B cell (primary cell): ENCODE data around the gene CNIH4. TPM values are rescaled to one million over a fixed set of nuclear protein-coding genes. Genes with fewer than 3 reads are reported as not detected.
"Not testable (repeated sequence)": the region's sequence is repeated elsewhere in the genome, so short reads cannot be mapped to it uniquely, and the experiment has no call there.

Experiments used
- ATAC-seq: fragments of 200-7000 bp; cut with Tn5 transposase; one replicate; pipeline ENCODE4 v1.10.0; 2021; ENCODE audit warnings: low read depth, mild to moderate bottlenecking, moderate number of reproducible peaks, moderate library complexity
- CTCF ChIA-PET: fragments of 350-600 bp; sonication (Branson Sonifier 250); formaldehyde crosslinking; loops from one replicate; lab custom pipeline; 2021; ENCODE audit warnings: antibody characterized with exemption, inconsistent platforms; lab: Charles Lee
- POLR2A ChIA-PET: fragments of 350-600 bp; sonication (Branson Sonifier 250); formaldehyde crosslinking; loops from one replicate; lab custom pipeline; 2021; ENCODE audit warnings: antibody characterized with exemption; lab: Charles Lee
- DNase-seq: peaks from one replicate; pipeline ENCODE4 v3.0.0; 2013
- H2AFZ ChIP-seq: 2 replicates; pipeline ENCODE4 v1.6.1; 2012; ENCODE audit warnings: mild to moderate bottlenecking, low read depth, low read length; ENCODE audit not compliant: insufficient read depth, poor library complexity, severe bottlenecking
- H3K27ac ChIP-seq, 2 donors: 1 replicate in 1 of 2; 2 replicates in 1 of 2; pipeline ENCODE4 v1.5.1; 2012 to 2013; ENCODE audit warnings: low read length in 2 of 2, mild to moderate bottlenecking in 2 of 2, moderate library complexity in 1 of 2
- H3K27me3 ChIP-seq, 4 experiments: fragments of 200-600 bp in 1 of 4; sonication (generic) in 1 of 4; replicated peaks in 1 of 4; 1 replicate in 2 of 4; 2 replicates in 2 of 4; pipeline versions ENCODE4 v1.6.1 to v1.7.0; 2013 to 2016; ENCODE audit warnings: low read length in 3 of 4, mild to moderate bottlenecking in 2 of 4, mixed read lengths in 1 of 4, moderate library complexity in 1 of 4; ENCODE audit not compliant: insufficient read depth in 4 of 4, control insufficient read depth in 3 of 4; ENCODE audit errors: control extremely low read depth in 1 of 4
- H3K36me3 ChIP-seq, 2 experiments: replicated peaks in 1 of 2; 1 replicate in 1 of 2; 2 replicates in 1 of 2; pipeline versions ENCODE4 v1.6.1 to v1.7.1; 2013; ENCODE audit warnings: low read length in 1 of 2; ENCODE audit not compliant: insufficient read depth in 2 of 2, control insufficient read depth in 1 of 2; ENCODE audit errors: control extremely low read depth in 1 of 2, extremely low read depth in 1 of 2
- H3K4me1 ChIP-seq, 2 donors: fragments of 200-600 bp in 1 of 2; sonication (generic) in 1 of 2; 1 replicate in 1 of 2; 2 replicates in 1 of 2; pipeline versions ENCODE4 v1.5.1 to v1.6.1; 2013 to 2017; ENCODE audit warnings: low read length in 2 of 2; ENCODE audit not compliant: control insufficient read depth in 2 of 2, insufficient read depth in 2 of 2
- H3K4me2 ChIP-seq: replicated peaks from 2 replicates; pipeline ENCODE3; 2012; ENCODE audit warnings: mild to moderate bottlenecking, low read depth, low read length; ENCODE audit not compliant: poor library complexity, severe bottlenecking
- H3K4me3 ChIP-seq, 5 experiments: fragments of 200-600 bp in 1 of 5; sonication (generic) in 1 of 5; 1 replicate in 3 of 5; 2 replicates in 2 of 5; pipeline versions ENCODE4 v1.5.1 to v1.7.0; 2011 to 2016; ENCODE audit warnings: low read length in 4 of 5, mild to moderate bottlenecking in 4 of 5, low read depth in 2 of 5, control low read depth in 1 of 5, moderate library complexity in 1 of 5; ENCODE audit not compliant: insufficient read depth in 1 of 5; ENCODE audit errors: control extremely low read depth in 1 of 5, extremely low read depth in 1 of 5
- H3K79me2 ChIP-seq: fragments of 200-600 bp; sonication (generic); one replicate; pipeline ENCODE4 v1.6.0; 2016; ENCODE audit warnings: low read length; ENCODE audit not compliant: control insufficient read depth, insufficient read depth
- H3K9ac ChIP-seq: fragments of 200-600 bp; sonication (generic); 2 replicates; pipeline ENCODE4 v1.6.1; 2017; ENCODE audit warnings: mild to moderate bottlenecking, low read length, moderate library complexity
- H3K9me3 ChIP-seq, 3 donors: one replicate each; pipeline versions ENCODE4 v1.6.1 to v1.7.1; 2013; ENCODE audit warnings: low read length in 2 of 3; ENCODE audit not compliant: control insufficient read depth in 2 of 3, insufficient read depth in 1 of 3; ENCODE audit errors: control extremely low read depth in 1 of 3
- H4K20me1 ChIP-seq: 2 replicates; pipeline ENCODE4 v1.6.0; 2012; ENCODE audit warnings: mild to moderate bottlenecking, low read length; ENCODE audit not compliant: insufficient read depth, control insufficient read depth, poor library complexity, severe bottlenecking
- H3K27ac Mint-ChIP-seq: one replicate; pipeline ENCODE4 v1.8.0; 2021; ENCODE audit warnings: mixed read lengths
- H3K27me3 Mint-ChIP-seq: one replicate; pipeline ENCODE4 v1.8.0; 2021; ENCODE audit warnings: mixed read lengths
- H3K4me1 Mint-ChIP-seq: one replicate; pipeline ENCODE4 v1.8.0; 2021; ENCODE audit warnings: mixed read lengths
- H3K4me3 Mint-ChIP-seq: one replicate; pipeline ENCODE4 v1.8.0; 2021; ENCODE audit warnings: mixed read lengths
- H3K9me3 Mint-ChIP-seq: one replicate; pipeline ENCODE4 v1.8.0; 2022; ENCODE audit warnings: mixed read lengths; ENCODE audit not compliant: insufficient read depth
- CTCF ChIP-seq: fragments of 200-600 bp; IDR thresholded peaks from one replicate; pipeline ENCODE4 v1.8.0; 2022; ENCODE audit warnings: antibody characterized with exemption, mild to moderate bottlenecking
- EZH2 ChIP-seq: IDR thresholded peaks from 2 replicates; pipeline ENCODE4 v1.6.1; 2012; ENCODE audit warnings: borderline replicate concordance, low read depth, mild to moderate bottlenecking, moderate library complexity, low read length; ENCODE audit not compliant: insufficient read depth, poor library complexity, severe bottlenecking
- WGBS: methylation state at CpG from one replicate; pipeline ENCODE4 v1.1.5; 2013; ENCODE audit warnings: missing lambda C conversion rate; ENCODE audit not compliant: insufficient coverage; 5-methylcytosine and 5-hydroxymethylcytosine counted together
- intact Hi-C: fragments of 100-400 bp; cut with micrococcal nuclease; formaldehyde crosslinking; loops from one replicate; pipeline ENCODE4 v1.10.0; 2022
- polyA plus RNA-seq: library from polyadenylated mRNA; depleted of rRNA; stranded (reverse); fragments of >200 nt; gene quantifications from 2 replicates; pipeline ENCODE4 v1.2.3, GENCODE V29; 2012
- small RNA-seq: library from RNA; depleted of rRNA; stranded (forward); fragments of <200 nt; gene quantifications from one replicate; pipeline ENCODE3, GENCODE V24; 2012; ENCODE audit warnings: low replicate concordance, low read depth; ENCODE audit not compliant: insufficient read length
- total RNA-seq, 2 donors: library from RNA; stranded (reverse); fragments of 120-200 nt in 1 of 2; gene quantifications; 1 replicate in 1 of 2; 2 replicates in 1 of 2; pipeline versions ENCODE4 v1.2.3 to v1.2.4, GENCODE V29; 2013 to 2022

Gene CNIH4
- total and polyA plus RNA-seq, 2 donors (not counting 1 experiment from before 2014, with no cell fraction given): 13.3 to 27.2 TPM

GRCh38 chr1:224427346-224427745, 70.7 kb downstream of the CNIH4 start:
- POLR2A ChIA-PET: no interaction called here
- Histone ChIP-seq H3K4me1 (peaks cover 14 to 32% of the 10 kb centered on the region in 2 donors), H3K27ac (no peak overlapping the region), H3K4me2 (no peak overlapping the region), H4K20me1 (peaks cover 49% of the 10 kb centered on the region), H3K9ac (no peak overlapping the region), H3K27me3 (no peaks in the 10 kb centered on the region), H3K4me3 (no peak overlapping the region), H2AFZ (no peak overlapping the region), H3K9me3 (no peaks in the 10 kb centered on the region), H3K36me3 (peaks cover 12 to 27% of the 10 kb centered on the region in 2 experiments), H3K79me2 (peaks cover 58% of the 10 kb centered on the region)
- H3K27ac Mint-ChIP-seq: no peak overlapping the region
- no CpG with 5 or more reads among the region's 1 CpG for WGBS
- peaks cover 38% of the 10 kb centered on the region for H3K4me1 Mint-ChIP-seq
- intact Hi-C loops: no loop called here
- H3K9me3 Mint-ChIP-seq: no peaks in the 10 kb centered on the region
- ATAC-seq (no peak), DNase-seq (no peak)
- H3K4me3 Mint-ChIP-seq: no peak overlapping the region
- no peaks in the 10 kb centered on the region for H3K27me3 Mint-ChIP-seq
- TF ChIP-seq CTCF: no peak
- no peak for TF ChIP-seq EZH2
- CTCF ChIA-PET: no interaction called here

GRCh38 chr1:224428713-224429112, 72.0 kb downstream of the CNIH4 start:
- DNase-seq, H3K27me3 Mint-ChIP-seq, H3K9ac ChIP-seq, H3K27me3 ChIP-seq, CTCF ChIA-PET, H3K27ac Mint-ChIP-seq, H2AFZ ChIP-seq, H3K4me3 Mint-ChIP-seq, H3K27ac ChIP-seq, H3K9me3 Mint-ChIP-seq, H3K4me2 ChIP-seq, ATAC-seq, H3K4me3 ChIP-seq, H3K9me3 ChIP-seq, intact Hi-C loops, POLR2A ChIA-PET: not testable (repeated sequence)
- peaks cover 50% of the 10 kb centered on the region for H3K4me1 Mint-ChIP-seq
- H3K79me2 ChIP-seq: peaks cover 67% of the 10 kb centered on the region
- H3K4me1 ChIP-seq: peaks cover 25 to 42% of the 10 kb centered on the region in 2 donors
- H4K20me1 ChIP-seq: peaks cover 59% of the 10 kb centered on the region
- 100% methylated on average over 7 of the region's 7 CpGs for WGBS
- H3K36me3 ChIP-seq: peaks cover 8 to 18% of the 10 kb centered on the region in 2 experiments

Small RNA genes within 50 kb of the gene (small RNA-seq; reads per million reads assigned to genes)
- gene MIR4742: 0.76 reads per million

Other genes starting within 250 kb of the CNIH4 start
- 37.0 and 39.7 TPM in 2 replicates for gene FBXO28, start 242.8 kb upstream of the CNIH4 start, total RNA-seq
- gene FBXO28, start 242.8 kb upstream of the CNIH4 start, polyA plus RNA-seq: 17.5 and 23.9 TPM in 2 replicates
- 51.3 and 52.1 TPM in 2 replicates for gene DEGS1, start 173.6 kb upstream of the CNIH4 start, total RNA-seq
- 38.9 and 49.0 TPM in 2 replicates for gene DEGS1, start 173.6 kb upstream of the CNIH4 start, polyA plus RNA-seq
- gene NVL, start 26.7 kb upstream of the CNIH4 start, total RNA-seq: 45.5 and 47.8 TPM in 2 replicates
- 28.1 and 52.3 TPM in 2 replicates for gene NVL, start 26.7 kb upstream of the CNIH4 start, polyA plus RNA-seq
- 108 and 111 TPM in 2 replicates for gene WDR26, start 77.9 kb downstream of the CNIH4 start, total RNA-seq
- 35.7 and 59.3 TPM in 2 replicates for gene WDR26, start 77.9 kb downstream of the CNIH4 start, polyA plus RNA-seq